SW 1271 (cell line): ENCODE measurements around the gene TFAP2C.
"Not testable (repeated sequence)": the region's sequence is repeated elsewhere in the genome, so short reads cannot be mapped to it uniquely, and the experiment has no call there.

ENCODE experiments used
- DNase-seq, 2 experiments: peaks; one replicate each; lab custom pipeline; 2025; lab: John Stamatoyannopoulos, UW

TFAP2C gene

DNA sequence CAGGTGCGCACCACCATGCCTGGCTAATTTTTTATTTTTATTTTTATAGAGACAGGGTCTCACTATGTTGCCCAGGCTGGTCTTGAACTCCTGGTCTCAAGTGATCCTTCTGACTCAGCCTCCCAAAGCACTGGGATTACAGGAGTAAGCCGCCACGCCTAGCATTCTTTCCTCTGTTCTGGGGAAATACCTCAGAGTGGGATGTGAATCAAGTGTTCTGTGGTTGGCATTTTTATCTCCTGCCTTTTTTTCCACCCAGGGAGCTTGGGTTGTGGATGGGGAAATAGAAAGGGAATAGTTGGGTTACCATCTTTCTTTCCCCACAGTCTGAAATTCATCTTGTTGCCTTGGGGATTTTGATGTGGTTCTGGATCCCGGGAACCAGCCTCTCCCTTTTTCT, 24.1 kb downstream of the TFAP2C start:
- no peak for DNase-seq

DNA sequence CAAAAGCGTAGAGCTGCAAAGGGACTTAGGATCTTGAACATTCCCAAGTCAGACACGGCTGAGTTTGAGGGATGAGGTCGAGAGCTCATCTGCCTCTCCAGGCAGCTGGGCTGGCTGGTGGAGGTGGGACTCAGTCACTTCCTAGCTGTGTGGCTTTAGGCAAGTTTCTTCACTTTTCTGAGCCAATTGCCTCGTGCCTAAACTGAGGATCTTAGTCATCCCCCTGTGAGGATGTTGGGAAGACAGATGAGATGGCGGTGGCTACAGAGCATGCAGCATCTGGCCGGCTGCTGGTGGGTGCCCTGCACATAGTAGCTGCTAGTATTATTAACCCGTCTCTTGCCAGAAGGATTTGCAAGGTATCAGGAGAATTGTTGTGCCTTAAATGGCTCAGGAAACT, 27.5 kb downstream of the TFAP2C start:
- DNase-seq: no peak

DNA sequence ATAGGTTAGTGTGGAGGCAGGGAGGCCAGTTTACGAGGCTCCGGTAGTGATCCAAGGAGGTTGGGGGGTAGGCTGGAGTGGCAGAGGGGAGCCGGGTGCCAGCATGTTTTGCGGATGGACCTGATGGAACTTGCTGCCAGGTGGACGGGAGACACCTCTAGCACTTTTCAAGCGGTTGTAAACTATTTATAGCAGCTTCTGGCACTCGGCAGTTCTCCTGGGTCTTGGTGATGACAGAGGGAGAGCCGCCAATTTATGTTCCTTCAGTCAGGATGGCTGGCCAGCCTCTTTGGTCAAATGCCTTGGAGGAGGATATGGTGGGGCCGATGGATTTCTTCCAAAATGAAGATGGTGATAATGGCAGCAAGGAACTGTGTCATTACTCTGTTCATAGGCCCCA, 28.8 kb downstream of the TFAP2C start:
- DNase-seq: no peak

DNA sequence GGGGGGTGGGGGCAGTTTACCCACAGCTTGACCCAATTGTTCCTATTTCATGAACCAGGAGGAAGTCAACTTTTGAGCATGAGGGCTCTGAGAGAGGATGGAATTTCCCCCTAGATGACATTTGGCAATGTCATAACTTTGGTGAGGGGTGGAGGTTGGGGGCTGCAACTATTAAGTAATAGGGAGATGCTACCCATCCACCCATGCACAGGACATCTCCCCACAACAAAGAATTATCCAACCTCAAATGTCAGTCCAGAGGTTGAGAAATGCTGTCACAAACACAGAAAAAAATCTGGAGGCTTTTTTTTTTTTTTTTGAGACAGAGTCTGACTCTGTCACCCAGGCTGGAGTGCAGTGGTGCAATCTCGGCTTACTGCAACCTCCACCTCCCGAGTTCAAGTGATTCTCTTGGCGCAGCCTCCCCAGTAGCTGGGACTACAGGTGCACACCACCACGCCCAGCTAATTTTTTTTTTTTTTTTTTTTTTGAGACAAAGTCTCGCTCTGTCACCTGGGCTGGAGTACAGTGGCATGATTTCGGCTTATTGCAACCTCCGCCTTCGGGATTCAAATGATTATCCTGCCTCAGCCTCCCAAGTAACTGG, 29.3 kb downstream of the TFAP2C start:
- not testable (repeated sequence) for DNase-seq

DNA sequence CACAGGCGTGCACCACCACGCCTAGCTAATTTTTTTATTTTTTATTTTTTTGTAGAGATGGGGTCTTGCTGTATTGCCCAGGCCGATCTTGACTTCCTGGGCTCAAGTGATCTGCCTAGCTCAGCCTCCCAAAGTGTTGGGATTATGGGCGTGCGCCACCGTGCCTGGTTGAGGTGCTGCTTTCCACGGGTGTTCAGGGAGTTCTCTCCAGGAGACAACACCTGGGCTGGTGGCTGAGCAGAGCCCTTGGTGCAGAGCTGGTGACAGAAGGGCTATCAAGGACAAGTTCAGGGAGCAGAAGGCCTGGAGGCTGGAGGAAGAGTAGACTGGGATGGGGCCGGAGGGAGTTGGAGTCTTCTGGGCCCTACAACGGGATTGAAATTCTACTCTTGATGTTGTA, 34.6 kb downstream of the TFAP2C start:
- DNase-seq: no peak

DNA sequence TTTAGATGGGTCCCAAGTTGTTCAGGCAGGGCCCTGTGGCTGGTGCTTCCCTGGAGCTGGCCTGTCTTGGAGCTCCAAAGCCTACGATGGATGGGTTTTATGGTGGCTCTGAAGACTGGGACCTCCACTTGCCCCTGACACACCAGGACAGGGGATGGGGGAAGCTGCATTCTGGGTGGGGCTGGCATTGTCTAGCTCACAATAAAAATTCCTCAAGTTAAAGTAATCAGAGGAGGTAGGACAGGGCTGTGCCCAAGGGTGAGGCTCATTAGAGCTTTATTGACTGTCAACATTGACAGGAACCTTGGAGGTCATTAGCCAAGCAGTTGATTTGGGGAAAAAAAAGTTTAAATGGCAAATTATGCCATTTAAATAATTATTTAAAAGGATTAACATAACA, 35.7 kb downstream of the TFAP2C start:
- DNase-seq: no peak

DNA sequence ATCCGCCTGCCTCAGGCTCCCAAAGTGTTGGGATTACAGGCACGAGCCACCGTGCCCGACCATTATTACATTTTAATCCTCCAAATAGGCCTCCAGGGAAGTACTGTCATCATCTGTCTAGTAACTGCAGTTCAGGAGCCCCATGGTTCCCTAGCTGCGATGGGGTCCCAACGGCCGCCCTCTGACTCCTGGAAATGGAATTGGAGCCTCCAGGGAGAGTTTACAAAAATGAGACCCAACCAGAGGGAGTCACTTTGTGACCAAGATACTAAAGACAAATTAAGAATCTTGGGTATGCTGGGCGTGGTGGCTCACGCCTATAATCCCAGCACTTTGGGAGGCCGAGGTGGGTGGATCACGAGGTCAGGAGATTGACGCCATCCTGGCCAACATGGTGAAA, 36.7 kb downstream of the TFAP2C start:
- no peak for DNase-seq

DNA sequence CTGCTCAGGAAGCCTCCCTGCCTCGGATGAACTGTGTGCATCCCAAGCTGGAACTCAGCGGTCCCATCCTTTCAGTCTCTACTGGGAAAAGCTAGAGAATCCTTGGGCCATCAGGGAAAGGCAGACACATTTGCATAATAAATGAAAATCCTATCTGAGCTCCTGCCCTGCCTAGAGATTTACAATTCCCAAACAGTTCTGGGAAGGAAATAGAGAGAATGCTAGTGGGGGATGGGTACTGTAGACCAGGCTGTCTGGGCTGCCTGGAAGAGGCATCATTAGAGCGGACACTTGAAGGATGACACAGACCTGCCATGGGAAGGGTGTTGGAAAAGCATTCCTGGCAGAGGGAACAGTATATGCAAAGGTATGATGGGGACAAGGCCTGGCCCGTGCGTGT, 44.3 kb downstream of the TFAP2C start:
- DNase-seq: no peak

DNA sequence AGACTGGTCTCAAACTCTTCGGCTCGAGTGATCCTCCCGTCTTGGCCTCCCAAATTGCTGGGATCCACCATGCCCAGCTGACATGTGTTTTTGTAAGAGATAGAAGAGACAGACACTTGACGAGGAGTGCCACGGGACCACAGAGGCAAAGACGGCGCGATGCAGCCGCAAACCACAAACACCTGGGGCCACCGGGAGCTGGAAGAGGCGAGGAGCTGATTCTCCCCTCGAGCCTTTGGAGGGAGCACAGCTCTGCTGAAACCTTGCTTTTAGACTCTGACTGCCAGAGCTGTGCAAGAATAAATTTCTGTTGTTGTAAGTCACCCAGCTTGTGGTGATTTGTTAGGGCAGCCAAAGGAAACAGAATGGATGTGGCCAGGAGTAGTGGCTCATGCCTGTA, 46.9 kb downstream of the TFAP2C start:
- no peak for DNase-seq

DNA sequence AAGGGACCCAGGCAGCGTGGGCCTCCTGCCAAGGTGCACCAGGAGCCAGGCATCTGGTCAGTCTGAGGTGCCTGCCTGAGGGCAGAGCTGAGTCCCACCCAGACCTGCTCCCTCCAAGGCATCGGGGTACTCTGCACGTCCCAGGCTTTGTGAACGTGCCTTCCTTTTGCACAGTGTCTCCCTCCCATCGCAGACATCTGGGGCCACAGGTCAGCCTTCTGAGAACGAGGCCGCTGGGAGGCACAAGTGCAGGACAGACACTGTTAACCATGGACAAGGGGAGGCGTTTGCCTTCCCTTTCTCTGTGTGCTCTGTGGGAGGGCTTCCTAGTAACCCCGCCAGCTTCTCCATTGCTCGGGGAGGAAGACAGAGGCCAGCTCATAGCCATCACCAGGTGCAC, 47.6 kb downstream of the TFAP2C start:
- DNase-seq: no peak

DNA sequence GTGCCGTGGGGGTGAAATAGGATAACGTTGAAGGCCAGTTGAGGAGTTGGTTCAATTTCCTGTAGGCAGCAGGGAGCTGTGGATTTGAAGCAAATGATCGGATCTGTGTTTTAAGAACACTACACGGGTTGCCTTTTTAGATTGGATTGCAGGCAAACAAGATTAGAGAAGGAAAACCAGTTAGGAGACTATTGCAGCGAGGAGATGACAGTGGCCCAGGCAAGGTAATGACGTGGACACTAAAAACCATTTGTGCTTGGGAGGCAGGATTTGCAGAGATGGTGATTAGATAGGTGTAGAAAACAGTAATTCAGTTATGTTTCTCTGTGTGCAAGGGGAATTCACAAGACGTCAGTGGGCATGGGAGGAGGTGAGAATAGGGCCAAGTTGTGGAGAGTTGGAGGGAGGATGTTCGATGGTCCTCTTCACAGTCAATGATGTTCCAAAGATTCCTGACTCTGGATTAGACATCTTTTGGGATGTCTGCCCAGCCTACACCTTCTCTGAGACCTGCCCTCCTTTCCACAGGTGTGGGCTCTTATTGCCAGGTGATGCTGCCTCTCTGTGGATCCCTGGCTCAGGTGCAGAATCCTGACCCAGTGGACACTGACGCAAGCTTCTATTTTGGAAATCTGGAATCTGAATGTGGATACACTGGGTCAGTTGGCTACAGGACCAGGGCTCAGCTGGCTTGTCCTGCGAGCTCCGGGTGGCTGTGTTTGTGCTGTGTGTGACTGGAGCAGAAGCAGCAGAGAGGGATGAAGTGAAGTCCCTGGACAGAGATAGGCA, 54.2 kb downstream of the TFAP2C start:
- no peak for DNase-seq

DNA sequence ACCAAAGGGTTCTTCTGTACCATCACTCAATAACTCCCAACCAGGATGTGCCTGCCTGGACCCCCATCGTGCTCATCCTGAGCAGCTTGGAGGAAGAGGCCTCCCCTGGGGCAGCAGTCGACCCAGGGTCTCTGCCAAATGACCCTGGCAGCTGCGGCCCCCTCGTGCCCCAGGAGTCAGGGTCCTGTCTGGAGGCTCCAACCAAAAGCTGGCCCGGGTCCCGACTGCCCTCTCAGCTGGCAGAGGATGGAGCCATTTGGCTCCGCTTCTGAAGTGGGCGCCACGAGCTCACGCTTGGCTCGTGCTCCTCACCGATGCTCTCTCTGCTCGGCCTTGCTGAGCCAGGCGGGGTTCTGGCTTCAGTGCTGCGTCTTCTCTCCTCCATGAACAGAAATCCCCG, 56.8 kb downstream of the TFAP2C start:
- no peak for DNase-seq

DNA sequence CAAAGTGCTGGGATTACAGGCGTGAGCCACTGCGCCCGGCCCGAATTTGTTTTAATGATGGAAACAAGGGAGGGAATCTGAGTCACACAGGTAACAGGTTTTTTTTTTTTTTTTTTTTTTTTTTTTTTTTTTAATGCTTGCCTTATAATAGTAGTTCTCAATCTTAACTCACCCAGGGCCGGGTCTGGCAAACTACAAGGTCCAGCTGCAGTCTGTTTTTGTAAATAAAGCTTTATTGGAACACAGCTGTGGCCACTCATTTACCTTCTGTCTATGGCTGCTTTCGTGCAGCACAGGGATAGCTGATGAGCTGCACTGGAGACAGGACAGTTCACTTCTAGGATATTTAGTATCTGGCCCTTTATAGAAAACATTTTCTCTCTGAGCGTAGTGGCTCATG, 58.0 kb downstream of the TFAP2C start:
- DNase-seq: no peak

DNA sequence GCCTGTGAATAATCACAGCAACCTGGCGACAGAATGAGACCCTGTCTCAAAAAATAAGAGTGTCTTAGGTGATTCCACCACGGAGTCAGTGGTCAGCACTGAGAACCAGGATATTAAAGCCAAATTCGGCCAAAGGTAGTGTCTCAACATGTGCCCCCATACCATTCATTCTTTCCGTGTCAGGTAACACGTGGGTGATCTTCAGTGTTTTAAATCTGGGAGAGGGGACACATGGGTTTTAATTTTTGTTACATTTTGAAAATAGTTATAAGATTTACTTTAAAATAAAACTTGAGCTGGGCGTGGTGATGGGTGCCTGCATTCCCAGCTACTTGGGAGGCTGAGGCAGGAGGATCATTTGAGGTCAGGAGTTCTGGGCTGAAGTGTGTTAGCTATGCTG, 59.0 kb downstream of the TFAP2C start:
- no peak for DNase-seq
